Right cardiac atrium (tissue), 5 donors: ENCODE data around the gene CYB5R3. TPM values are rescaled to one million over a fixed set of nuclear protein-coding genes. Genes with fewer than 3 reads are reported as not detected.

ENCODE experiments used
- ATAC-seq, 2 donors: fragments of 200-7000 bp; cut with Tn5 transposase; one replicate each; pipeline versions ENCODE4 v1.8.0 to v1.9.1; 2020; ENCODE audit warnings: moderate library complexity in 2 of 2, mild to moderate bottlenecking in 1 of 2
- DNase-seq, 3 donors: peaks; one replicate each; pipeline ENCODE4 v3.0.0-alpha.2; 2020
- H3K27ac ChIP-seq: one replicate; pipeline ENCODE4 v1.5.1; 2013; ENCODE audit warnings: mild to moderate bottlenecking, low read length, control low read depth, moderate library complexity
- H3K27me3 ChIP-seq: one replicate; pipeline ENCODE4 v1.6.1; 2013; ENCODE audit not compliant: control insufficient read depth, insufficient read depth
- H3K4me1 ChIP-seq: one replicate; pipeline ENCODE4 v1.6.1; 2013; ENCODE audit warnings: low read length; ENCODE audit not compliant: control insufficient read depth, insufficient read depth
- H3K4me3 ChIP-seq: one replicate; pipeline ENCODE4 v1.5.1; 2013; ENCODE audit warnings: low read length, control low read depth
- H3K9me3 ChIP-seq: one replicate; pipeline ENCODE4 v1.6.1; 2013; ENCODE audit warnings: low read length; ENCODE audit not compliant: control insufficient read depth
- WGBS: extraction: QIAGEN DNeasy Blood & Tissue Kit; methylation state at CpG from one replicate; pipeline ENCODE4 v1.1.7; 2013; 5-methylcytosine and 5-hydroxymethylcytosine counted together
- intact Hi-C, 4 donors: fragments of 100-400 bp; cut with DNase I; formaldehyde crosslinking; loops; one replicate each; pipeline versions ENCODE4 v1.11.0 to v1.14.0; 2022 to 2023
- polyA plus RNA-seq: library from polyadenylated mRNA; stranded (reverse); fragments of 200-250 nt; gene quantifications from one replicate; pipeline ENCODE4 v1.2.3, GENCODE V29; 2013
- total RNA-seq, 4 donors: library from RNA; stranded (reverse); fragmentation: NEBNext Ultra II Directional; extraction: Animal tissue kit (Norgen Biotek cat#: 25700); gene quantifications; one replicate each; pipeline ENCODE4 v1.2.1, GENCODE V29; 2021
- donor health status: healthy with polysubstance abuse.
- donor health status: DM: no; HTN: yes; CAD: no.
- donor health status: DM: no; HTN: no; CAD: no.
- donor health status: DM: no; HTN: yes; CAD: no; lungs with severe emphysema.
- donor health status: DM: yes; HTN: yes; CAD: no.

The CYB5R3 gene
- total and polyA plus RNA-seq, 5 donors: 322 to 487 (median 361) TPM

DNA sequence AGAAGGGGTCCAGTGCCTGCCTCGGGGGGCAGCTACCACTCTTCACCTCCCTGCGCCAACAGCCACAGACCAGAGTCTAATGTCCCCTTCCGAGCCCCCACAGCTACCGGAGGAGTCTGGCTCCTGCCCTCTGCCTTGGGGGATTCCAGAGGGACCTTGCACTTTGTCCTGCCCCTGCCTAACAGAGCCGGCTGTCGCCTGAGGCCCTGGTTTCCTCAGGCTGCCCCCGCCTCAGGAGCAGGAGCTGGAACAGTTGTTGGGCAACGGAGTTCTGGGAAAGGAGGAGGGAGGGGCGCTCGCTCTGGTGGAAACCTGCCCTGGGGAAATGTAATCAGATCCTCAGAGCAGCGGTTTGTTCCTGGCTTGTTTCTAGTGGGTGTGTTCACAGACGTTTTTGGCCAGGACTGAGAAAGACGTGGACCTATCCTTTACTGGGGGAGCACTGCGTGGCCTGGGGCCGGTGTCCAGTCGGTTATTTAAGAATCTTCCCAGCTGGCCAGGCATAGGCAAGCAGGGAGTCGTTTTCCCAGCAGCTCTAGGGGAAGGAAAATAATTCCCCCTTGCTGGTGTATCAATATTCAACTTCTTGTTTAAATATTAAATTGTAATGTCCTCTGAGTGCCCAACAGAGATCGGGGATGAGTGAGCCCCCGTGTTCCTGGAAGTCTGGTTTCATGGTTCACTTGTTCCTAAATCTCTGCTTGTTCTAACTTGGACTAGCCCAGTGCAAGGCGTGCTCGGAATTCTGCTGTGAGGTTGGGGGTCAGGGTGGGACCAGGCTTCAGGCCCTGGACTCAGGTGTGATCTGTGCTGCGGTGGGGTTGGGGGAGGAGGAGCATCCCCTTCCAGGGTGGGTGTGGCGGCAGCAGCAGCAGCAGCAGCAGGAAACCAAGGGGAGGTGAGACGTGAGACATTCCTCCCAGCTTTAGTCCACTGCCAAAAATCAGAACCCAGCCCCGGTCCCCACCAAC lies 39.3 kb upstream of the CYB5R3 start:
- H3K4me1 ChIP-seq: peaks cover 38% of the 10 kb centered on the region
- intact Hi-C loops: loop anchor here in 1 of 4 donors (5.0 kb wide), 1 partner anchor 34 kb away; the partner anchor contains the start of gene A4GALT
- WGBS: 19% methylated on average over 25 of the region's 25 CpGs
- H3K9me3 ChIP-seq: no peaks in the 10 kb centered on the region
- H3K27me3 ChIP-seq: no peaks in the 10 kb centered on the region
- peak; percentile 92 to 96 (median 94) for DNase-seq
- peak overlapping the region; percentile 97 for H3K27ac ChIP-seq
- ATAC-seq: peak; percentile 85 to 87
- no peak overlapping the region for H3K4me3 ChIP-seq

DNA sequence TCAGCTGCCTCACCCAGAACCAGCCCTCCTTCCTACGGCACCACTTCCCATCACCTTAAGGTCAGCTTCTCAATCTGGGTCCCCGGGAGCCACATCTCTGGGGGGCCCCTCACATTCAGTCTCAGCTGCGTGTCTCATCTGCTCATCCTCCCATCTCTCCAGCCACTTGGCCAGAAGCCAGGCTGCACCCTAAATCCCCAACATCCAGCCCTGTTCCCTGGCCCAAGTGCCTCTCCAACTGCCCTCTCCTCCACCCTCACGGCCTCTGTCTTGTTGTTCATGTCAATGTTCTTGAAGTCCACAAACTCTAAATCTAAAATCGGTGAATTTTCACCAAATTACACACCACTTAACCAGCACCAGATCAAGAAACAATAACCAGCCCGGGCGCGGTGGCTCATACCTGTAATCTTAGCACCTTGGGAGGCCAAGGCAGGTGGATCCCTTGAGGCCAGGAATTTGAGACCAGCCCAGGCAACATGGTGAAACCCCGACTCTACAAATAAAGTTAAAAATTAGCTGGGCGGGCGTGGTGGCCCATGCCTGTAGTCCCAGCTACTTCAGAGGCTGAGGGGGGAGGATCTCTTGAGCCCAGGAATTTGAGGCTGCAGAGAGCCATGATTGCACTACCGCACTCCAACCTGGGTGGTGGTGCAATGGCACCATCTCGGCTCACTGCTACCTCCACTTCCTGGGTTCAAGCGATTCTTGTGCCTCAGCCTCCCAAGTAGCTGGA lies 37.7 kb upstream of the CYB5R3 start:
- intact Hi-C loops: loop anchor here in 1 of 4 donors (5.0 kb wide), 1 partner anchor 35 kb away; the partner anchor contains the start of gene A4GALT
- H3K9me3 ChIP-seq: no peaks in the 10 kb centered on the region
- peak overlapping the region; percentile 83 for H3K27ac ChIP-seq
- no peak for ATAC-seq
- peaks cover 41% of the 10 kb centered on the region for H3K4me1 ChIP-seq
- H3K4me3 ChIP-seq: no peak overlapping the region
- 88% methylated on average over 14 of the region's 14 CpGs for WGBS
- peak in 2 of 3 donors; percentile 58 to 63 for DNase-seq
- H3K27me3 ChIP-seq: no peaks in the 10 kb centered on the region

DNA sequence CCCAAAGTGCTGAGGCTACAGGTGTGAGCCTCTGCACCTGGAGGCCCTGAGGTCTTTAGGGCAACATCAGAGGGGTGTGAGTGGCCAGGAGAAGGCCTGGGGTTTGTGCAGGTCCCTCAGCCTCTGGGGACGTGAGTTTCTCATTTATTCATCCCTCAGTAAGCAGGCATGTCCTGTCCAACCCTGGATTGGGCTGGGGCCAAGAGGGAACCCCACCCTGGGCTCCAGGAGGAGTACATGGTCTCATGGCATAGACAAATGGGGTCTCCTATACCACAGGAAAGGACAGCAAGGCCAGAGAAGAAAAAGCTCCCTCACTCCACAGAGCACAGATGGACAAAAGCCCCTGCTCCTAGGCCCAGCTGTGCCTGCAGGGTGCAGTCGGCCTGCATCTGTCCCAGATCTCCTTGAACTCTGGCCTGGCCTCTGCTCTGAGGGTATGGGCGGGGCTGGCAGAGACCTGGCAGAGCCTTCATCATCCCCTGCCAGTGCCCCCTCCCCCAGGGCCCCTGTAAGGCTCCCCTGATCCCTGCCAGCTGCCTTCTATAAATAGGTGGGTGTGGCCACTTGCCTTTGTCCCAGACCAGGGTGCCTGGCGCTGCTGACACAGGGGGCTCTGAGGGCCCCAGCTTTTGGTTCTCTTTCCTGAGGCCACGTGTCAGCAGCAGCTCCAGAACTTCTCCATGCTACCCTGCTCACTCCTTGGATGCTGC lies 36.9 kb upstream of the CYB5R3 start:
- intact Hi-C loops: loop anchor here in 1 of 4 donors (5.0 kb wide), 1 partner anchor 36 kb away; the partner anchor contains the start of gene A4GALT
- ATAC-seq (peak; percentile 19 to 35), DNase-seq (peak; percentile 78 to 86 (median 85))
- Histone ChIP-seq H3K27ac (peak overlapping the region; percentile 83), H3K9me3 (no peaks in the 10 kb centered on the region), H3K4me3 (no peak overlapping the region), H3K27me3 (no peaks in the 10 kb centered on the region), H3K4me1 (peaks cover 38% of the 10 kb centered on the region)
- WGBS: 22% methylated on average over 5 of the region's 5 CpGs

DNA sequence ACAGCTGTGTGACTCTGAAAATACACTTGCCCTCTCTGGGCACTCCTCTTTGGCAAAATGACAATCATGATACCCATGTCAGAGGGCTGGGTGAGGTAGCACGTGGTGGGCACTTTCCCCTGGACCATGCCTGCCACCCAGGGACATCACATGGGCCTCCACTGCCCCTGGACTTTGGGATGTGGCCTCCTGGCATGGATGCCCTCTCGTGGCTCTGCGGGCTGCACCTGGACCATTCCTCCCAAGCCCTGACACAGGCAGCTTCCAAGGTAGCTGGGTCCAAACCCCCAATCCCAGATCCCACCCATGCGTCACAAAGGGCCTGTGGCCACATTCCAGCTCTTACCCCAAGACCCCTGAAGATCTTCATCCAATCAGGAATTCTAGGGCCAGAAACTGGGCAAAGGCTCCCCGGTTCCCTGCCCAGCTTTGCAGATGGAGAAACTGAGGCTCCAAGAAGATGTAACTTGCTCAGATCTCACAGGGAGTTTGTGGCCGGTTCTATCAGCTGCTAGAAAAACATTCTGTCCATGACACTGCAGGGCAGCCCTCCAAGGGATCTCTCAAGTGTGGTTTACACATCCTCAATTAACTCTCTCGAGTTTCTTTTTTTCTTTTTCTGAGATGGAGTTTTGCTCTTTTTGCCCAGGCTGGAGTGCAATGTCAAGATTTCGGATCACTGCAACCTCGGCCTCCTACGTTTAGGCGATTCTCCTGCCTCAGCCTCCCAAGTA lies 35.4 kb upstream of the CYB5R3 start:
- WGBS: 70% methylated on average over 11 of the region's 11 CpGs

DNA sequence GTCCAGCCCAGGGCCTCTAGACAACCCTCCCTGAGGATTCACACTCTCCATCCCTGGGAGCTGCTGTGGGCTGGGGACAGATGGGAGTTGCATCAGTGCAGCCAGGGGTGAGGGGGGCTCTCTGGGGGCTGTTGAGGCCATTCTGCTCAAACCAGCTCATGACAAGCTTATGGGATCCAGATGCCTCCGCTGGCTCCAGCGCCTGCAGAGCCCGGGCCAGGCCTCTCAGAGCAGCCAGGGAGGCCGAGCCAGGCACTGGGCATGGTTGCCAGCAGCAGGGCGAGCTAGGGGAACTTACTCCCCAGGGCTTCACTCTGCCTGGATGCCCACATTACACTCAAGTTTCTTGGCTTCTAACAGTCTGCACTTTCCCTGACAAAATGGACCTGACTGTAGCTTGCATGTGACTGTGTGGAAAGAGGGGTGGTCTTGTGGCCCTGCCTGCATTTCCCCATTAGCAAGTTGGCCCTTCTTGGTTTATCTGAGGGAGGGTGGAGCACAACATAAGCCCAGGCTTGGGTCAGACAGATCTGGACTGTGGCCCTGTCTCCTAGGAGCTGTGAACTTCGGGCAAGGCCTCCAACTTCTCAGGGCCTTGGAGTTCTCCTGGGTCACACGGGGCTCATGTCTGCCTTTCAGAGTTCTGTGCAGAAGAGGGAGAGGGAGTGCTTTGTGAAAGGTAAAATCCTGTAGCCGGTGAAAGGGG lies 34.5 kb upstream of the CYB5R3 start:
- peak; percentile 28 to 71 for ATAC-seq

More for the DNA sequence above, 35.4 kb upstream of the CYB5R3 start:
- no peaks in the 10 kb centered on the region for H3K27me3 ChIP-seq
- H3K4me1 ChIP-seq: peaks cover 42% of the 10 kb centered on the region
- no peaks in the 10 kb centered on the region for H3K9me3 ChIP-seq
- no peak overlapping the region for H3K4me3 ChIP-seq
- intact Hi-C loops: loop anchor here in 1 of 4 donors (5.0 kb wide), 1 partner anchor 38 kb away; the partner anchor contains the start of gene A4GALT
- DNase-seq (peak; percentile 59 to 89 (median 68)), ATAC-seq (no peak)
- H3K27ac ChIP-seq: peak overlapping the region; percentile 85

DNA sequence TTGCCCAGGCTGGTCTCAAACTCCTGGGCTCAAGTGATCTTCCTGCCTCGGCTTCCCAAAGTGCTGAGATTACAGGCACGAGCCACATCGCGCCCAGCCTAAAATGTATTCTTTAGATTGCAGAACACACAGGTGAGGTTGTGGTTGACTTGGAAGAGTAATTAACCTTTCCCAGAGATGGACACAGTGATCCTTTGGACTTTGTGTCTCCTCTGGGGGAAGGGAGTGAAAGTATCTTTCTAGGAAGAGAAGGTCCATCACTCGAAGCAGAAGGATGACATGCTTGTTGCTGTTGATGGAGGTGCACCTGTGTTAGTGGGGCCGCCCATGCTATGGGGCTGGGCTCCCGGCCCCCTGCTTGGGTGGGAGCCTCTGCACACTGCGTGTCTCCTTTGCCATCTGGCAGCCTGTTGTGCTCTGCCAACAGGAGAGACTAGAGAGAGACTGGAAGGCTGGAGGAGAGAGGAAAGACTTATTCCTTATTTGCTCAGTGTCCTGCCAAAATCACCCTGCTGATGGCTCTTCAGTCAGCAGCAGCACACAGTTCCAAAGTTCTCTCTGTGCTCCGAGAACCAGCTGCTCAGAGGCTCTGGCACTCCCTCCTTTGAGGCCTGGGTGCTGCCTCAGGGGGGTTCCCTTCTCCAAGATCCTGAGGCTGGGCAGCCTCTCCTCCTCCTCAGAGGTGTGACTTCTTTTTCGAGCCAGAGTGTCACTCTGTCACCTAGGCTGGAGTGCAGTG lies 33.1 kb upstream of the CYB5R3 start:
- 51% methylated on average over 10 of the region's 10 CpGs for WGBS
- no peaks in the 10 kb centered on the region for H3K9me3 ChIP-seq
- intact Hi-C loops: no loop called here
- DNase-seq (peak in 2 of 3 donors; percentile 62 to 65), ATAC-seq (peak in 1 of 2 donors; percentile 6)
- no peak overlapping the region for H3K4me3 ChIP-seq
- peak overlapping the region; percentile 37 for H3K27ac ChIP-seq
- no peaks in the 10 kb centered on the region for H3K27me3 ChIP-seq
- H3K4me1 ChIP-seq: peaks cover 39% of the 10 kb centered on the region

More for the DNA sequence above, 34.5 kb upstream of the CYB5R3 start:
- intact Hi-C loops: no loop called here
- H3K27ac ChIP-seq: peak overlapping the region; percentile 85
- no peaks in the 10 kb centered on the region for H3K27me3 ChIP-seq
- WGBS: 43% methylated on average over 8 of the region's 8 CpGs
- peak; percentile 86 to 96 (median 94) for DNase-seq
- peaks cover 38% of the 10 kb centered on the region for H3K4me1 ChIP-seq
- H3K4me3 ChIP-seq: no peak overlapping the region
- H3K9me3 ChIP-seq: no peaks in the 10 kb centered on the region

DNA sequence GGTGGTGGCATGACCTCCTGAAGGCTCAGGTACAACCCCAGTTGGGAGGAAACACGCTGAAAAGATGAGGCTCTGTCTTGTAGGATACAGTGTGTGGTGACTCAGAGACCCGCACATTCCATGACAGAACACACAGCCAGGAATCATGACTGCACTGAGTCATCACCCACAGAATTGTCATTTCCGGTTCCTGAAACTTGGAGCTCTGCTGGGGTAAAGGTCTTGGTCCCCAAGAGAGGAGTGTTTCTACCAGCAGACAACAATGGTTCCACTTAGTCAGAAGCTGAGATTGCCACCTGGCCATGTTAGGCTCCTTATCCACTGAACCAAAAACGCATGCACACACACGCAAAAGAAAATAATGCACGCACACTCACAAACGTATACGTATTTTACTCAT lies 31.5 kb upstream of the CYB5R3 start:
- intact Hi-C loops: no loop called here
- H3K9me3 ChIP-seq: no peaks in the 10 kb centered on the region
- 70% methylated on average over 8 of the region's 8 CpGs for WGBS
- peak in 1 of 2 donors; percentile 78 for ATAC-seq
- no peak overlapping the region for H3K27ac ChIP-seq
- H3K4me1 ChIP-seq: peaks cover 31% of the 10 kb centered on the region
- H3K4me3 ChIP-seq: no peak overlapping the region
- DNase-seq: peak; percentile 21 to 65 (median 39)
- H3K27me3 ChIP-seq: no peaks in the 10 kb centered on the region

DNA sequence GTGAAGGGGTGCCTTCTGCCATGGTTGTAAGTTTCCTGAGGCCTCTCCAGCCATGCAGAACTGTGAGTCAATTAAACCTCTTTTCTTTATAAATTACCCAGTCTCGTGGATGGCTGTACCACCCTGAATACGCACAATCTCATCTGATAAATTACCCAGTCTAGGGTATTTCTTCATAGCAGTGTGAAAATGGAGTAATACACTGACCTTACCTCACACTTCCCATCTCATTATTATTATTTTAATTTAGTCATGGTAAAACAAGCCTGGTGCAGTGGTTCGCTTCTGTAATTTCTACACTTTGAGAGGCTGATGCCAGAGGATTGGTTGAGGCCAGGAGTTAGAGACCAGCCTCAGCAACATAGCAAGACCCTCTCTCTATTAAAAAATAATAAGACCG lies 30.5 kb upstream of the CYB5R3 start:
- WGBS: 91% methylated on average over 4 of the region's 4 CpGs
- no peak for ATAC-seq
- Histone ChIP-seq H3K27me3 (no peaks in the 10 kb centered on the region), H3K27ac (no peak overlapping the region), H3K9me3 (no peaks in the 10 kb centered on the region), H3K4me3 (no peak overlapping the region), H3K4me1 (peaks cover 32% of the 10 kb centered on the region)
- peak in 1 of 3 donors; percentile 2 for DNase-seq
- intact Hi-C loops: no loop called here

DNA sequence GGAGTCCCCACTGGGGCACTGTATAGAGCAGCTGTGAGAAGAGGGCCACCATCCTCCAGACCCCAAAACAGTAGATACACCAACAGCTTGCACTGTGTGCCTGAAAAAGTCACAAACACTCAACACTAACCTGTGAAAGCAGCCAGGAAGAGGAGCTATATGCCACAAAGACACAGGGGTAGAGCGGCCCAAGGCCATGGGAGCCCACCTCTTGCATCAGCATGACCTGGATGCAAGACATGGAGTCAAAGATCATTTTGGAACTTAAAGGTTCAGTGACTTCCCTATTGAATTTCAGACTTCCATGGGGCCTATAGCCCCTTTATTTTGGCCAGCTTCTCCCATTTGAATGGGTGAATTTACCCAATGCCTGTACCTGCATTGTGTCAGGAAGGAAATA lies 29.7 kb upstream of the CYB5R3 start:
- H3K27ac ChIP-seq: no peak overlapping the region
- H3K4me3 ChIP-seq: no peak overlapping the region
- peak in 1 of 3 donors; percentile 3 for DNase-seq
- intact Hi-C loops: no loop called here
- peaks cover 30% of the 10 kb centered on the region for H3K4me1 ChIP-seq
- H3K27me3 ChIP-seq: no peaks in the 10 kb centered on the region
- no peak for ATAC-seq
- H3K9me3 ChIP-seq: no peaks in the 10 kb centered on the region
- WGBS: 100% methylated on average over 1 of the region's 1 CpG
